CD8-positive, alpha-beta memory T cell (primary cell): Measurements from ENCODE around the gene SEMA3B. TPM values are rescaled to one million over a fixed set of nuclear protein-coding genes. Genes with fewer than 3 reads are reported as not detected.
"Not testable (repeated sequence)": the region's sequence is repeated elsewhere in the genome, so short reads cannot be mapped to it uniquely, and the experiment has no call there.

Source experiments
- CTCF ChIA-PET: fragments of 350-600 bp; sonication (Branson Sonifier 250); formaldehyde crosslinking; loops from one replicate; lab custom pipeline; 2021; ENCODE audit warnings: antibody characterized with exemption; lab: Charles Lee
- POLR2A ChIA-PET: fragments of 350-600 bp; sonication (Branson Sonifier 250); formaldehyde crosslinking; loops from one replicate; lab custom pipeline; 2021; ENCODE audit warnings: antibody characterized with exemption; lab: Charles Lee
- DNase-seq, 5 donors: peaks; one replicate each; pipeline versions ENCODE4 v3.0.0 to v3.0.0-alpha.2; 2020 to 2022; ENCODE audit warnings: mixed read lengths in 1 of 5
- H3K27ac ChIP-seq: one replicate; pipeline ENCODE4 v1.7.0; 2013; ENCODE audit warnings: low read depth, mild to moderate bottlenecking, low read length, moderate library complexity
- H3K27me3 ChIP-seq: 2 replicates; pipeline ENCODE4 v1.7.0; 2013; ENCODE audit warnings: low read length, mild to moderate bottlenecking; ENCODE audit not compliant: insufficient read depth, poor library complexity, severe bottlenecking
- H3K36me3 ChIP-seq: 2 replicates; pipeline ENCODE4 v1.7.0; 2013; ENCODE audit warnings: mild to moderate bottlenecking, low read length, moderate library complexity; ENCODE audit not compliant: insufficient read depth
- H3K4me1 ChIP-seq: 2 replicates; pipeline ENCODE4 v1.7.0; 2013; ENCODE audit warnings: mild to moderate bottlenecking, low read length, moderate library complexity; ENCODE audit not compliant: insufficient read depth
- H3K4me3 ChIP-seq: 2 replicates; pipeline ENCODE4 v1.7.0; 2013; ENCODE audit warnings: mild to moderate bottlenecking, low read length
- H3K9me3 ChIP-seq: 2 replicates; pipeline ENCODE4 v1.7.0; 2013; ENCODE audit warnings: mild to moderate bottlenecking, low read length
- H3K27ac Mint-ChIP-seq, 8 donors: one replicate each; pipeline ENCODE4 v1.8.0; 2020 to 2021; ENCODE audit warnings: mixed read lengths in 8 of 8, mild to moderate bottlenecking in 6 of 8, inconsistent platforms in 3 of 8, moderate library complexity in 3 of 8
- H3K27me3 Mint-ChIP-seq, 2 donors: one replicate each; pipeline ENCODE4 v1.8.0; 2020 to 2021; ENCODE audit warnings: mixed read lengths in 2 of 2, mild to moderate bottlenecking in 1 of 2, moderate library complexity in 1 of 2
- H3K36me3 Mint-ChIP-seq, 3 donors: one replicate each; pipeline ENCODE4 v1.8.0; 2020 to 2021; ENCODE audit warnings: mixed read lengths in 3 of 3, inconsistent platforms in 1 of 3, mild to moderate bottlenecking in 1 of 3
- H3K4me1 Mint-ChIP-seq, 3 donors: one replicate each; pipeline ENCODE4 v1.8.0; 2020 to 2021; ENCODE audit warnings: mixed read lengths in 3 of 3, inconsistent platforms in 1 of 3, mild to moderate bottlenecking in 1 of 3
- H3K4me3 Mint-ChIP-seq, 7 donors: one replicate each; pipeline ENCODE4 v1.8.0; 2020 to 2021; ENCODE audit warnings: mixed read lengths in 7 of 7, mild to moderate bottlenecking in 6 of 7, moderate library complexity in 4 of 7, inconsistent platforms in 2 of 7
- H3K9me3 Mint-ChIP-seq, 5 donors: one replicate each; pipeline ENCODE4 v1.8.0; 2020 to 2022; ENCODE audit warnings: mixed read lengths in 5 of 5, mild to moderate bottlenecking in 3 of 5, moderate library complexity in 2 of 5, inconsistent platforms in 1 of 5
- polyA plus RNA-seq: library from polyadenylated mRNA; unstranded; fragments of 300-500 nt; fragmentation: Illumina TruSeq; gene quantifications from one replicate; pipeline ENCODE4 v1.2.3, GENCODE V29; 2021
- total RNA-seq, 2 experiments: library from RNA; stranded (reverse); gene quantifications; one replicate each; pipeline ENCODE4 v1.2.3, GENCODE V29; 2021

Gene SEMA3B
- total and polyA plus RNA-seq, 3 experiments from 2014 or later: 0.22 TPM; not detected in 2

GRCh38 chr3:50300681-50301254 lies 31.8 kb downstream of the SEMA3B start:
- CTCF ChIA-PET: no interaction called here
- peak overlapping the region; percentile 96 for H3K27ac ChIP-seq
- DNase-seq: no peak
- H3K9me3 Mint-ChIP-seq: no peaks in the 10 kb centered on the region
- no peaks in the 10 kb centered on the region for H3K27me3 ChIP-seq
- H3K36me3 Mint-ChIP-seq: peaks cover 0 to 14% (median 0%) of the 10 kb centered on the region in 3 donors
- peaks cover 25% of the 10 kb centered on the region for H3K4me1 ChIP-seq
- H3K27ac Mint-ChIP-seq: peak overlapping the region in 7 of 8 donors; percentile 68 to 100 (median 99)
- H3K36me3 ChIP-seq: no peaks in the 10 kb centered on the region
- H3K4me1 Mint-ChIP-seq: peaks cover 21 to 53% (median 22%) of the 10 kb centered on the region in 3 donors
- peak overlapping the region; percentile 55 to 98 (median 95) for H3K4me3 Mint-ChIP-seq
- POLR2A ChIA-PET: no interaction called here
- no peak overlapping the region for H3K4me3 ChIP-seq
- no peaks in the 10 kb centered on the region for H3K9me3 ChIP-seq
- peaks cover 0 to 3% of the 10 kb centered on the region in 2 donors for H3K27me3 Mint-ChIP-seq

DNA sequence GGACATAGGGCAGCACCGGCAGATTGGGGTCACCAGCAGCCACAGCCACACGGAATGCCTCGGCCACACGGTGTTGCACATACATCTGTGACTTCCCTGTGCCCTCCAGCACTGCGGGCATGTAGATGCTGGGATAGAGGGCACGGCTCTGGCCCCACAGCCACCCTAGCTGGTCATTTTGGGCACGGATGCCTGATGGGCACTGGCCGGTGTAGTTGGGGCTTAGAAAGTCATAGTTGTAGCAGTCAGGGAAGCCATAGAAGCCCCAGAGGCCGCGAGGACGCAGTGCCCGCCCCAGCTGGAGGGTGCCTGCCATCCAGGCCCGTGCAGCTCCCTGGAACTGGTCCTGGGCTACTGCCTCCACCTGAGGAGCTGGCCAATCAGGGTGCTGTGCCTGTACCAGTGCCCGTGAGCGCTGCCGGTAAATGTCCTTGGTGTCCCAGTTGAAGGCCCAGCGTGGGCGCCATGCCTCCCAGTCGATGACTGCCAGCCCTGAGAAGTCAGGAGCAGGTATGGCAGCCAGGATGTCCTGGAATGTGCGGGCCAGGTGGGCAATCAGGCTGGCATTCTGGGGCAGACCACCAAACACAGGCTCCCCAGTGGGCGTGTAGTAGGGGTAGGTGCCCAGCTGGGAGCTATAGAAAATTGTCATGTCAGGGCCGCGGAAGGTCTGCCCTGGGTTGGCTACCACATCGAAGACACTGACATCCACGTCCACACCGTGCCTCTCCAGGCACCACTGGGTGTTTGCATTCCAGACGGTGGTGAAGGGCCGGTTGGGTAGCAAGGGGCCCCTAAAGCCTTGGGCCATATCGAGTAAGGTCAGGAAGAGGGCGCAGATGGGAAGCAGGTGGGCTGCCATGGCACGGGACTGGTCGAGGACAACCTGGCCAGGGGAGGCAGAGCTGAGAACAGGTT lies 33.4 kb downstream of the SEMA3B start:
- Mint-ChIP-seq H3K27me3 (peaks cover 0 to 3% of the 10 kb centered on the region in 2 donors), H3K27ac (peak overlapping the region in 1 of 8 donors; percentile 73), H3K4me1 (peaks cover 20 to 45% (median 22%) of the 10 kb centered on the region in 3 donors), H3K4me3 (peak overlapping the region in 2 of 7 donors; percentile 20 to 44), H3K36me3 (peaks cover 0 to 7% (median 0%) of the 10 kb centered on the region in 3 donors), H3K9me3 (no peaks in the 10 kb centered on the region)
- ChIA-PET CTCF (interaction anchor here (1.0 kb wide), 2 partner anchors 11 to 12 kb away, joined by 3 read pairs; no protein-coding TSS in a partner anchor), POLR2A (interaction anchor here (0.6 kb wide), 2 partner anchors 26 to 1198 kb away, joined by 3 to 5 read pairs; no protein-coding TSS in a partner anchor)
- DNase-seq: no peak
- Histone ChIP-seq H3K27ac (no peak overlapping the region), H3K36me3 (no peaks in the 10 kb centered on the region), H3K27me3 (no peaks in the 10 kb centered on the region), H3K4me3 (no peak overlapping the region), H3K4me1 (peaks cover 25% of the 10 kb centered on the region), H3K9me3 (no peaks in the 10 kb centered on the region)

- Mint-ChIP-seq H3K4me3 (peak within 1 kb of the TSS in 1 of 7 donors; percentile 44), H3K9me3 (no peaks in the 10 kb centered on the region), H3K4me1 (peaks cover 17 to 37% (median 17%) of the 10 kb centered on the region in 3 donors), H3K36me3 (peaks cover 0 to 6% (median 0%) of the 10 kb centered on the region in 3 donors), H3K27ac (no peak within 1 kb of the TSS), H3K27me3 (peaks cover 0 to 3% of the 10 kb centered on the region in 2 donors)
- no peak within 1 kb of the TSS for H3K4me3 ChIP-seq
- no peak for DNase-seq
- H3K36me3 ChIP-seq: no peaks in the 10 kb centered on the region
- ChIA-PET POLR2A (interaction anchor here (0.6 kb wide), 2 partner anchors 25 to 1197 kb away, joined by 3 to 5 read pairs; no protein-coding TSS in a partner anchor), CTCF (interaction anchor here (1.0 kb wide), 1 partner anchor 13 kb away, joined by 3 read pairs; no protein-coding TSS in a partner anchor)
- H3K27me3 ChIP-seq: no peaks in the 10 kb centered on the region
- no peaks in the 10 kb centered on the region for H3K9me3 ChIP-seq
- peak within 1 kb of the TSS; percentile 43 for H3K27ac ChIP-seq
- peaks cover 19% of the 10 kb centered on the region for H3K4me1 ChIP-seq
Observed at GRCh38 chr3:50303013-50303815, 34.3 kb downstream of the SEMA3B start, which contains the start of gene HYAL1. HYAL1 (minus strand) TSS chr3:50303574; CDS start chr3:50302956, 618 bp downstream.

DNA sequence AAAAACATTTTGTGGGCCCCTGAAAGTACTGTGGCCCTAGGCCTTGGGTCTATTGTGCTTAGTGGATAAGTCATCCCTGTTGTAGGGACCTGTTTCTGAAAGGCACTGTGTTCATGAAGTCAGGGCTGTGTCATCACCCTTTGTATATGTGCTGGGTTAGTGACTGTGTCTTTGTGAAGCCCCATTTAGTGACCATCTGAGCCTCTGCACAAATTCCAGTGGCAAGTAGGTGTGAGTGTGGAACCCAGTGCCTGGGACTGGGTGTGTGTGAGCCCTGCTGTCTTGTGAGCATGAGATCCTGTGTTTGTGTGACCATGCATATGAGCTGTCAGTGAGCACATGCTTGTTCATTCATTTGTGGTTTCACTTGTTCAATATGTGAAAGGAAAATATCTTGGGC lies 35.7 kb downstream of the SEMA3B start:
- no peak overlapping the region for H3K4me3 Mint-ChIP-seq
- no peaks in the 10 kb centered on the region for H3K36me3 Mint-ChIP-seq
- no peak overlapping the region for H3K4me3 ChIP-seq
- peaks cover 0 to 3% of the 10 kb centered on the region in 2 donors for H3K27me3 Mint-ChIP-seq
- no peak for DNase-seq
- H3K4me1 ChIP-seq: peaks cover 11% of the 10 kb centered on the region
- H3K4me1 Mint-ChIP-seq: peaks cover 9 to 23% (median 10%) of the 10 kb centered on the region in 3 donors
- H3K9me3 Mint-ChIP-seq: no peaks in the 10 kb centered on the region
- no peak overlapping the region for H3K27ac ChIP-seq
- no peaks in the 10 kb centered on the region for H3K27me3 ChIP-seq
- no peaks in the 10 kb centered on the region for H3K9me3 ChIP-seq
- H3K36me3 ChIP-seq: no peaks in the 10 kb centered on the region
- ChIA-PET POLR2A (interaction anchor here (0.6 to 1.4 kb wide), 2 partner anchors 12 to 491 kb away, joined by 3 read pairs; partner anchors contain the start of genes IFRD2 and UBA7), CTCF (no interaction called here)
- peak overlapping the region in 3 of 8 donors; percentile 52 to 56 (median 54) for H3K27ac Mint-ChIP-seq

DNA sequence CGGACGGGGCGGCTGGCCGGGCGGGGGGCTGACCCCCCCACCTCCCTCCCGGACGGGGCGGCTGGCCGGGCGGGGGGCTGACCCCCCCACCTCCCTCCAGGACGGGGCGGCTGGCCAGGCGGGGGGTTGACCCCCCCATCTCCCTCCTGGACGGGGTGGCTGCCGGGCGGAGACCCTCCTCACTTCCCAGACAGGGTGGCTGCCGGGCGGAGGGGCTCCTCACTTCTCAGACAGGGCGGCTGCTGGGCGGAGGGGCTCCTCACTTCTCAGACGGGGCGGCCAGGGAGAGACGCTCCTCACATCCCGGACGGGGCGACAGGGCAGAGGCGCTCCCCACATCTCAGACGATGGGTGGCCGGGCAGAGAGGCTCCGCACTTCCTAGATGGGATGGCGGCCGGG lies 43.1 kb downstream of the SEMA3B start:
- H3K9me3 Mint-ChIP-seq, CTCF ChIA-PET, POLR2A ChIA-PET, DNase-seq, H3K27me3 Mint-ChIP-seq, H3K36me3 ChIP-seq, H3K27ac ChIP-seq, H3K27ac Mint-ChIP-seq, H3K4me3 Mint-ChIP-seq, H3K36me3 Mint-ChIP-seq, H3K27me3 ChIP-seq, H3K9me3 ChIP-seq, H3K4me3 ChIP-seq: not testable (repeated sequence)
- peaks cover 17 to 28% (median 24%) of the 10 kb centered on the region in 3 donors for H3K4me1 Mint-ChIP-seq
- H3K4me1 ChIP-seq: peaks cover 11% of the 10 kb centered on the region

DNA sequence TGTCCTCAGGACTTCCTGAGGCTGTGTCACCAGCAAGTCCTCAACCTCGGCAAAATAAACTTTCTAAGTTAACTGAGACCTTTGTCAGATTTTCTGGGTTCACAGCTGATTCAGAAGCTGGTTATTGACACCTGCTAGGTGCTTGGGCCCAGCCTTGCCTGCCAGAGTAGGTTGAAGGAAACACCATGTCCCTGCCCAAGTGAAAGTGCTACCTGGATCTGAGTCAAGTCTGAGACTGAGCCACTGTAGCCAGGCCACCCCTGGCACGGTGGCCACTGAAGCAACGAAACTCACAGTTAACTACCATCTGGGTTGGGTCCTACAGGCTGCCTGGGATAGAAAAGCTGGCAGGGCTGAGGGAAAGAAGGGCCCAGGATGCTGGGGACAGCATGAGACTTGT lies 45.4 kb downstream of the SEMA3B start:
- H3K9me3 Mint-ChIP-seq: no peaks in the 10 kb centered on the region
- H3K9me3 ChIP-seq: no peaks in the 10 kb centered on the region
- DNase-seq: no peak
- no peak overlapping the region for H3K4me3 ChIP-seq
- peaks cover 0 to 3% (median 2%) of the 10 kb centered on the region in 3 donors for H3K36me3 Mint-ChIP-seq
- H3K36me3 ChIP-seq: no peaks in the 10 kb centered on the region
- H3K4me1 ChIP-seq: peaks cover 16% of the 10 kb centered on the region
- peaks cover 0 to 2% of the 10 kb centered on the region in 2 donors for H3K27me3 Mint-ChIP-seq
- H3K4me1 Mint-ChIP-seq: peaks cover 28 to 49% (median 44%) of the 10 kb centered on the region in 3 donors
- H3K27ac Mint-ChIP-seq: peak overlapping the region in 3 of 8 donors; percentile 12 to 52 (median 23)
- H3K27ac ChIP-seq: no peak overlapping the region
- H3K4me3 Mint-ChIP-seq: peak overlapping the region in 1 of 7 donors; percentile 50
- H3K27me3 ChIP-seq: no peaks in the 10 kb centered on the region
- ChIA-PET POLR2A (no interaction called here), CTCF (interaction anchor here (1.5 to 3.0 kb wide), 2 partner anchors 10 to 15 kb away, joined by 6 to 13 read pairs; partner anchors contain the start of genes HYAL3 and NAA80)

- Mint-ChIP-seq H3K4me1 (peaks cover 32 to 54% (median 48%) of the 10 kb centered on the region in 3 donors), H3K27ac (peak overlapping the region in 6 of 8 donors; percentile 56 to 87 (median 82)), H3K36me3 (peaks cover 0 to 2% (median 2%) of the 10 kb centered on the region in 3 donors), H3K4me3 (no peak overlapping the region), H3K27me3 (peaks cover 0 to 2% of the 10 kb centered on the region in 2 donors), H3K9me3 (no peaks in the 10 kb centered on the region)
- Histone ChIP-seq H3K9me3 (no peaks in the 10 kb centered on the region), H3K27ac (no peak overlapping the region), H3K4me3 (no peak overlapping the region), H3K27me3 (no peaks in the 10 kb centered on the region), H3K4me1 (peaks cover 20% of the 10 kb centered on the region), H3K36me3 (no peaks in the 10 kb centered on the region)
- no peak for DNase-seq
- ChIA-PET CTCF (interaction anchor here (1.2 to 3.0 kb wide), 3 partner anchors 10 to 16 kb away, joined by 3 to 13 read pairs (median 6); partner anchors contain the start of genes HYAL3 and NAA80), POLR2A (interaction anchor here (5.2 kb wide), 1 partner anchor 16 kb away, joined by 31 read pairs; the partner anchor contains the start of genes HYAL3 and NAA80)
Observed at GRCh38 chr3:50314816-50315215, 45.9 kb downstream of the SEMA3B start.
